Testis (tissue), 3 donors: Measurements from ENCODE around the gene SPTBN4. TPM values are rescaled to one million over a fixed set of nuclear protein-coding genes. Genes with fewer than 3 reads are reported as not detected.

Source experiments
- DNase-seq: peaks from one replicate; pipeline ENCODE4 v3.0.0-alpha.2; 2019
- H3K27ac ChIP-seq, 2 donors: fragments of 200-600 bp; sonication (generic); one replicate each; pipeline ENCODE4 v1.5.1; 2019
- H3K27me3 ChIP-seq: fragments of 200-600 bp; sonication (generic); one replicate; pipeline ENCODE4 v1.5.1; 2019
- H3K36me3 ChIP-seq: fragments of 200-600 bp; sonication (generic); one replicate; pipeline ENCODE4 v1.5.1; 2017; ENCODE audit warnings: low read depth; ENCODE audit errors: missing control alignments
- H3K4me1 ChIP-seq: fragments of 200-600 bp; sonication (generic); one replicate; pipeline ENCODE4 v1.5.1; 2019
- H3K4me3 ChIP-seq, 2 donors: fragments of 200-600 bp; sonication (generic); one replicate each; pipeline ENCODE4 v1.5.1; 2017 to 2019
- H3K9me3 ChIP-seq: fragments of 200-600 bp; sonication (generic); one replicate; pipeline ENCODE4 v1.5.1; 2017
- POLR2A ChIP-seq: fragments of 450-650 bp; IDR thresholded peaks from one replicate; pipeline ENCODE4 v1.6.1; 2017; ENCODE audit warnings: antibody characterized with exemption, mild to moderate bottlenecking, moderate library complexity
- WGBS, 2 donors: methylation state at CpG; one replicate each; pipeline ENCODE4 v1.1.5; 2018; 5-methylcytosine and 5-hydroxymethylcytosine counted together
- intact Hi-C: fragments of 100-400 bp; cut with DNase I; formaldehyde crosslinking; loops from one replicate; pipeline ENCODE4 v1.15.1; 2023; ENCODE audit warnings: low total_unique reads
- polyA plus RNA-seq: library from polyadenylated mRNA; stranded (reverse); fragments of 350-450 nt; fragmentation: Illumina TruSeq; extraction: RNeasy Lipid Tissue Mini Kit (QIAGEN cat#74804); gene quantifications from one replicate; pipeline ENCODE4 v1.2.3, GENCODE V29; 2014; ENCODE audit warnings: low read depth, low replicate concordance; ENCODE audit not compliant: insufficient read depth
- total RNA-seq, 2 donors: library from RNA; depleted of rRNA; stranded (reverse); fragments of >200 nt; gene quantifications; one replicate each; pipeline ENCODE4 v1.2.3, GENCODE V29; 2016
- TF ChIP-seq, protein P1 (sequence below), 3 experiments: fragments of 450-650 bp in 2 of 3; fragments of 200-600 bp in 1 of 3; sonication (generic) in 1 of 3; IDR thresholded peaks; one replicate each; pipeline ENCODE4 v1.5.1; 2016 to 2019; ENCODE audit warnings: antibody characterized with exemption in 3 of 3, mild to moderate bottlenecking in 2 of 3, moderate library complexity in 1 of 3

Gene SPTBN4
- total and polyA plus RNA-seq, 3 donors from 2014 or later, result 7.2 to 27.9 (median 18.3) TPM

GRCh38 chr19:40599902-40600569 lies 133.2 kb downstream of the SPTBN4 start:
- no peak for DNase-seq
- peak overlapping the region; percentile 59 to 80 for H3K27ac ChIP-seq
- 0 to 3% methylated on average over 5 to 43 of the region's 43 CpGs for WGBS, 2 donors
- TF ChIP-seq, protein P1, sequence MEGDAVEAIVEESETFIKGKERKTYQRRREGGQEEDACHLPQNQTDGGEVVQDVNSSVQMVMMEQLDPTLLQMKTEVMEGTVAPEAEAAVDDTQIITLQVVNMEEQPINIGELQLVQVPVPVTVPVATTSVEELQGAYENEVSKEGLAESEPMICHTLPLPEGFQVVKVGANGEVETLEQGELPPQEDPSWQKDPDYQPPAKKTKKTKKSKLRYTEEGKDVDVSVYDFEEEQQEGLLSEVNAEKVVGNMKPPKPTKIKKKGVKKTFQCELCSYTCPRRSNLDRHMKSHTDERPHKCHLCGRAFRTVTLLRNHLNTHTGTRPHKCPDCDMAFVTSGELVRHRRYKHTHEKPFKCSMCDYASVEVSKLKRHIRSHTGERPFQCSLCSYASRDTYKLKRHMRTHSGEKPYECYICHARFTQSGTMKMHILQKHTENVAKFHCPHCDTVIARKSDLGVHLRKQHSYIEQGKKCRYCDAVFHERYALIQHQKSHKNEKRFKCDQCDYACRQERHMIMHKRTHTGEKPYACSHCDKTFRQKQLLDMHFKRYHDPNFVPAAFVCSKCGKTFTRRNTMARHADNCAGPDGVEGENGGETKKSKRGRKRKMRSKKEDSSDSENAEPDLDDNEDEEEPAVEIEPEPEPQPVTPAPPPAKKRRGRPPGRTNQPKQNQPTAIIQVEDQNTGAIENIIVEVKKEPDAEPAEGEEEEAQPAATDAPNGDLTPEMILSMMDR (IDR thresholded peaks at IDR 0.05), result no peak
- TF ChIP-seq POLR2A, result no peak
- H3K27me3 ChIP-seq, result no peaks in the 10 kb centered on the region
- H3K9me3 ChIP-seq, result no peaks in the 10 kb centered on the region
- peaks cover 41% of the 10 kb centered on the region for H3K4me1 ChIP-seq
- intact Hi-C loops, result loop anchor here (2.0 to 5.0 kb wide), 2 partner anchors 37 to 69 kb away; no protein-coding TSS in a partner anchor
- H3K36me3 ChIP-seq, result no peaks in the 10 kb centered on the region
- no peak overlapping the region for H3K4me3 ChIP-seq

DNA sequence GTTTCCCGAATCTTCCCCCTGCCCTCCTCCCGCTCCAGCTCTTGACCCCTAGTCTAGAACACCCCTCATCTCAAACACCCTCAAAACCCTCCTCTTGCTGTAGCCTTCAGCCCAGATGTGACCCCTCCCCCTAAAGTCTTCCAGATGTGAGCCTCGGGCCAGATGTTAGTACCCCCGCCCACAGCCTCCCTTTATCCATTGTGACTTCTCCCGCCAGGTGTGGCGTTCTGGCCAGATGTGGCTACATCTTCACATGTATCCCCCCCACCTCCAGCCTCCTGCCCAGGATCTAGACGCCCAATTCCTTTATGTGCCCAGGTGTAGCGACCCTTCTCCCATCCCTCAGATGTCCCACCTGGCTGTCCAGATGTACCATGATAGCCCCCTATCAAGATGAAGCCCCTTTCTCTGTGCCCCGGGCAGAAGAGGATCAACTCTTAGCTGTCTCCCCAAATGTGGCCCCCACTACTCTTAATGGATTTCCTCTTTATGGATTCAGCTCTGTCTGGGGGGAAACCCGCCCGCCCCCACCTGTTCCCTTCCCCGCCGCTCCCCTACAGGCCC lies 133.9 kb downstream of the SPTBN4 start:
- peak overlapping the region in 1 of 2 donors; percentile 63 for H3K4me3 ChIP-seq
- peaks cover 47% of the 10 kb centered on the region for H3K4me1 ChIP-seq
- no peak for DNase-seq
- H3K27ac ChIP-seq, result peak overlapping the region; percentile 59 to 80
- no peaks in the 10 kb centered on the region for H3K9me3 ChIP-seq
- H3K36me3 ChIP-seq, result no peaks in the 10 kb centered on the region
- H3K27me3 ChIP-seq, result no peaks in the 10 kb centered on the region
- TF ChIP-seq, protein P1 (IDR thresholded peaks at IDR 0.05), result no peak
- no peak for TF ChIP-seq POLR2A
- WGBS, 2 donors, result 8 to 9% methylated on average over 8 to 13 of the region's 13 CpGs
- intact Hi-C loops, result loop anchor here (2.0 to 5.0 kb wide), 2 partner anchors 37 to 70 kb away; no protein-coding TSS in a partner anchor

DNA sequence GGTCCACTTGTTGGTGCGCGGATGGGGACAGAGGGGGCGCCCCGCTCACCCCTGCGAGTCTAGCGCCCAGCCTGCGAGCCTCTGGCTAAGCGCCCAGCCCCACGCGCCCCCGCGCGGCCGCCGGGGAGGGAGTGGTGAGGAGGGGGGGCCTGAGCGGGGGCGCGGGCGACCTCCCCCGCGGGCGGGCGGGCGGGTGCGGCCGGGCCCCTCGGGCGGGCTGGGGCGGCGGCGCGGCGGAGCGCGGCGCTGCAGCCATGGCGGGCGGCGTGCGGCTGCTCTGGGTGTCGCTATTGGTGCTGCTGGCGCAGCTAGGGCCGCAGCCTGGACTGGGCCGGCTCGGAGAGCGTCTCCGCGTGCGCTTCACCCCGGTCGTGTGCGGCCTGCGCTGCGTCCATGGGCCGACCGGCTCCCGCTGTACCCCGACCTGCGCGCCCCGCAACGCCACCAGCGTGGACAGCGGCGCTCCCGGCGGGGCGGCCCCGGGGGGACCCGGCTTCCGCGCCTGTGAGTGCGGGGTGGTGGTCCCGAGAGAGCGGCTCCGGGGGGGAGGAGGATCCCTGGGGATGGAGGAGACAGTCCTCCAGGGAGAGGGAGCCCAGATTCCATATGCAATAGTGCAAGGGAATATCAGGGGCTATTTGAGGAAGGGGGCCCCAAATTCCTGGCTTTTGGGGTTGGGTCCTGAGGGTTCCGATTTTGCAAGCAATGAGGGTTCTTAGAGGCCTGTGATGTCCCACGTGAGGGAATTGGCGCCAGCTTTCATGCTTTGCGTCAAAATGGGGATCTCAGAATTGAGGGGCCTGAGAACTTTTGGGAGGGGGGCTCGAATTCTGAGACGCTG lies 134.6 kb downstream of the SPTBN4 start, which contains the start of gene LTBP4:
TSS of gene LTBP4 (plus strand) at position 236 of the 841 bp plus-strand sequence. CDS start at position 255, 19 bp downstream.
- TF ChIP-seq, protein P1 (IDR thresholded peaks at IDR 0.05), result no peak
- TF ChIP-seq POLR2A, result no peak
- no peaks in the 10 kb centered on the region for H3K9me3 ChIP-seq
- peak within 1 kb of the TSS; percentile 78 to 80 for H3K27ac ChIP-seq
- intact Hi-C loops, result loop anchor here (2.0 to 5.0 kb wide), 2 partner anchors 36 to 71 kb away; no protein-coding TSS in a partner anchor
- no peaks in the 10 kb centered on the region for H3K27me3 ChIP-seq
- WGBS, 2 donors, result 0 to 1% methylated on average over 6 to 27 of the region's 82 CpGs
- DNase-seq, result no peak
- peak within 1 kb of the TSS; percentile 63 to 66 for H3K4me3 ChIP-seq
- peaks cover 52% of the 10 kb centered on the region for H3K4me1 ChIP-seq
- no peaks in the 10 kb centered on the region for H3K36me3 ChIP-seq

DNA sequence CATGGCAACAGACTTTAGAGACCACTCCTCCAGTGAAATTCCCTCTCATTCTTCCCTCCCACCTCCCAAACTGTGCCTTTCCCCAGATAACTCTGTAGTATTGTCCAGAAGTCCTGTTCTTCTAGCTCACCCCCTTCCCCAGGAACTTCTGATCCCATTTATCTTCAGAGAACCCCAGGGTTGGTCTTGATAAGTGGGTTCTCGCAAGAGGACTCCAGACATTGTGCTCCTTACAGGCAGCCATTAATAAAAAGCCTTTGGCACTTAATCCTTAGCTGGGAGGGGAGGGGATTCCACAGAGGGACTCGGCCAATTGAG lies 136.2 kb downstream of the SPTBN4 start:
- Histone ChIP-seq H3K9me3 (no peaks in the 10 kb centered on the region), H3K27me3 (no peaks in the 10 kb centered on the region), H3K36me3 (no peaks in the 10 kb centered on the region), H3K27ac (peak overlapping the region; percentile 75 to 78), H3K4me3 (peak overlapping the region in 1 of 2 donors; percentile 66), H3K4me1 (peaks cover 58% of the 10 kb centered on the region)
- 24 to 31% methylated on average over 2 of the region's 2 CpGs for WGBS, 2 donors
- DNase-seq, result no peak
- intact Hi-C loops, result loop anchor here (5.0 kb wide), 1 partner anchor 34 kb away; no protein-coding TSS in a partner anchor
- no peak for TF ChIP-seq POLR2A
- TF ChIP-seq, protein P1 (IDR thresholded peaks at IDR 0.05), result no peak
